HEK293T (cell line): ENCODE results near the gene DDX56.

Source experiments
- CTBP1 ChIP-seq: fragments of 450-650 bp; IDR thresholded peaks from 2 replicates; pipeline ENCODE4 v1.6.1; 2016; ENCODE audit warnings: borderline replicate concordance
- ELF4 ChIP-seq: fragments of 450-650 bp; IDR thresholded peaks from 2 replicates; pipeline ENCODE4 v1.6.1; 2017; ENCODE audit warnings: antibody characterized with exemption
- FOXA1 ChIP-seq: fragments of 450-650 bp; IDR thresholded peaks from 2 replicates; pipeline ENCODE4 v1.6.1; 2016; ENCODE audit warnings: mild to moderate bottlenecking
- FOXK2 ChIP-seq: fragments of 450-650 bp; IDR thresholded peaks from 2 replicates; pipeline ENCODE4 v1.6.1; 2016; ENCODE audit warnings: mild to moderate bottlenecking
- FOXM1 ChIP-seq: fragments of 450-650 bp; IDR thresholded peaks from 2 replicates; pipeline ENCODE4 v1.6.1; 2017; ENCODE audit warnings: mild to moderate bottlenecking, borderline replicate concordance
- HDGF ChIP-seq: fragments of 450-650 bp; IDR thresholded peaks from 2 replicates; pipeline ENCODE4 v1.6.1; 2017; ENCODE audit warnings: antibody characterized with exemption, borderline replicate concordance
- L3MBTL2 ChIP-seq: fragments of 450-650 bp; conservative IDR thresholded peaks from 2 replicates; pipeline ENCODE4 v1.6.1; 2016; ENCODE audit warnings: mild to moderate bottlenecking
- NFRKB ChIP-seq: fragments of 450-650 bp; IDR thresholded peaks from 2 replicates; pipeline ENCODE4 v1.6.1; 2016; ENCODE audit warnings: mild to moderate bottlenecking, moderate library complexity
- SP1 ChIP-seq: fragments of 450-650 bp; IDR thresholded peaks from 2 replicates; pipeline ENCODE4 v1.6.1; 2017
- SUZ12 ChIP-seq: fragments of 450-650 bp; IDR thresholded peaks from 2 replicates; pipeline ENCODE4 v1.6.1; 2016; ENCODE audit warnings: mild to moderate bottlenecking
- ZNF384 ChIP-seq: fragments of 450-650 bp; IDR thresholded peaks from 2 replicates; pipeline ENCODE4 v1.6.1; 2016

DNA sequence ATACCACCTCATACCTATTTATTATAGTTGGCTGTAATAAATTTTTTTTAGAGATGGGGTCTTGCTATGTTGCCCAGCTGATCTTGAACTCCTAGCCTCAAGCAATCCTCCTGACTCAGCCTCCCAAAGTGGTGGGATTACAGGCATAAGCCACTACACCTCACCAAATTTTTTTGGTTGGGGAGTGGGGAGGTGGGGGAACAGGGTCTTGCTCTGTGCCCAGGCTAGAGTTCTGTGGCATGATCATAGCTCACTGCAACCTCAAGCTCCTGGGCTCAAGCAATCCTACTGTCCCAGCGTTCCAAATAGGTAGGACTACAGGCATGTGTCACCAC lies 28.8 kb upstream of the DDX56 start:
- no peak for TF ChIP-seq SUZ12
- no peak for TF ChIP-seq ELF4
- no peak for TF ChIP-seq FOXM1
- no peak for TF ChIP-seq L3MBTL2
- no peak for TF ChIP-seq ZNF384
- TF ChIP-seq FOXK2: no peak
- no peak for TF ChIP-seq SP1
- no peak for TF ChIP-seq HDGF
- TF ChIP-seq CTBP1: no peak
- no peak for TF ChIP-seq FOXA1
- TF ChIP-seq NFRKB: no peak
